Fibroblast of upper back skin (primary cell): Measurements from ENCODE around the gene DCLRE1A.

ENCODE experiments used
- DNase-seq: peaks from one replicate; pipeline ENCODE4 v3.0.0-alpha.2; 2013

The DCLRE1A gene

GRCh38 chr10:113854013-113854760 is at the start of gene DCLRE1A, which contains the start of gene NHLRC2:
Gene DCLRE1A (minus strand): TSS chr10:113854082. CDS start chr10:113853182, 900 bp downstream.
Gene NHLRC2 (plus strand): TSS chr10:113854661. CDS start chr10:113854873, 212 bp downstream.
- peak; percentile 77 for DNase-seq

DNA sequence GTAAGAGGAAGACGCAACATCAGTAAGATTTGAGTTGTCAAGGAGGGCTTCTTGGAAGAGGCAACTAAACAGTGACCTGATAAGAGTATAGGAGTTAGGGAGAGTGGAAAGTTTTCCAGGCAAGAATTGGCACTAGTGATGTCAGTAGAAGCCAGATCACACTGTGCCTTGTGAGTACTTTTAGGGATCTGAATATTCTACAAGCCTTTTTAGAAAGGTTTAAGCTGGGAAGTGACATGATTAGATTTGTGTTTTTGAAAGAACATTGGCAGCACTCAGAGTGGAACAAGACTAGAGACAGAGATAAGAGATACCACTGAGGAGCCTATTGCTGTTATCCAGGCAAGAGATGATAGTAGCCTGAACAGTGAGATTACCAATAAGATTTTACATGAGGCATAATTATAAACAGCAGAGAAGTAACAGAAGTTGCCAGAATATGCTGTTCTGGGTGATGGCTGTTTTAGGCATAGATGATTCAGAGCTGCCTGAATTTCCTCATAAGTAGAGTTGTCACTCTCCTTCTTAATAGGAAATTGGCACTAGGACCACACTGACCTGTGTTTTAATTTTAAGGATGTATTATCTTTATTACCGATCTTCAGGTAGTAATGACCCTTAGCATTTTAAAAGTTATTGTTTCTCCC is 46.2 kb upstream of the DCLRE1A start:
- DNase-seq = no peak

- DNase-seq = no peak
These were observed 44.1 kb upstream of the DCLRE1A start for GRCh38 chr10:113897693-113898618.

DNA sequence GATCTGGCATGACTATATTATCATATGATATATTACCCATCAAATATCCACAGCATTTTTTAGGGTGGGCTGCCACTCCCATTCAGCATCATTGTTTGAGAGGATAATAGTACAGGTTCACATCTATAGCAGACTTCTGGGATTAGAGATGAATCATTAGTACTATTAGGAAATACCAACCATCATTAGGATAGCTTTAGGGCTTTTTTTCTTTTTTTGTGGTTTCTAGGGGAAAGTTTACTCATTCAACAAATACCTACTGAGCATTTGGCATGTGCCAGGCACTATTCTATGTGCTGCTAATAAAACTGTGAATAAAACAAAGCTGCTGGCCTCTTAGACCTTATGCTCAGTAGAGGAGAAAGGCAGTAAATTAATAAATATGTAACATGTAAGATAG is 41.1 kb upstream of the DCLRE1A start:
- DNase-seq = peak; percentile 58

GRCh38 chr10:113894581-113894980 is 40.7 kb upstream of the DCLRE1A start:
- no peak for DNase-seq

DNA sequence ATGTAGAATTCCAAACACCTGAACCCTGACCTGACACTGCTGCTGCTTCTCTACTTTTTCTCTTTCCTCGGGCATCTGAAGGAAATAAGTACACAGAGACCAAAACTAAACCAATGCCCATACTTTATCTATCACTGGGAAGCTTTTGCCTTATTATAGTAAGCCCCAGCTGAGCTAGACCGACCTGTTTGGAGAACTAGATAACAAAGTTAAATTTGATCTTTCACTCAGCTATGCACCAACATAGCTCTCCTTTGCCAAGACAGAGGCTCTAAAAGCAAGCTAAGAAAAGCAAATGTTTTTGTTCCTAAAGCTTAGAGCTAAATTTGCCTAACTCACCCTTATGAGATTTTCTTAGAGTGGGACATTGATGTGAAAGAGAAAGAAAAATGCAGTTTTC is 39.7 kb upstream of the DCLRE1A start:
- DNase-seq = no peak

DNA sequence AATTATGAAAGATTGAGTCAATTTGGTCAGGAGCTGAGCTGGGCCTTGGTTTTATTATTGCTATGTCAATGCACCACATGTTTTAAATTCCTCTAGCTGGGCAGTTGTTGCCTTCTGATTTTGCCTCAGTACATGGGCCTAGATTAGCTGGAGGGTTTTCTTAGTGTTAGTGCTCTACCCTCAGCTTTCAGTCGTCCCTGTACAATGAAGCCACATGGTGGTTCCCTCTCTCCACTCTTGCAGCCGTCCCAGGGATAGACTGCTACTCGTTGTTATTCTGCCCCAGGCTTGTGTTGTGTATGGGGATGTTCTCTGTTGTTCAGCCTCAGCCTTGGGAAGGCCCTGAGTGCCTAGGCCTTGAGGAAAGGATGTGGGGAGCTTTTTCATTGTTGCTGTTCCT is 37.6 kb upstream of the DCLRE1A start:
- no peak for DNase-seq

DNA sequence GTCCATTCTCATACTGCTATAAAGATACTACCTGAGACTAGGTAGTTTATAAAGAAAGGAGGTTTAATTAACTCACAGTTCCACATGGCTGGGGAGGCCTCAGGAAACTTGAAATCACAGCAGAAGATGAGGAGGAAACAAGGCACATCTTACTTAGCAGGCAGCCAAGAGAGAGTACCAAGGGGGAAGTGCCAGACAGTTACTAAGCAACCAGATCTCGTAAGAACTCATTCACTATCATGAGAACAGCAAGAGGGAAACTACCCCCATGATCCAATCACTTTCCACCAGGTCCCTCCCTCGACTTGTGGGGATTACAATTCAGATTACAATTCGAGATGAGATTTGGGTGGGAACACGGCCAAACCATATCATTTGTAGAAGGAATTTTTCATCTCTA is 36.9 kb upstream of the DCLRE1A start:
- no peak for DNase-seq

DNA sequence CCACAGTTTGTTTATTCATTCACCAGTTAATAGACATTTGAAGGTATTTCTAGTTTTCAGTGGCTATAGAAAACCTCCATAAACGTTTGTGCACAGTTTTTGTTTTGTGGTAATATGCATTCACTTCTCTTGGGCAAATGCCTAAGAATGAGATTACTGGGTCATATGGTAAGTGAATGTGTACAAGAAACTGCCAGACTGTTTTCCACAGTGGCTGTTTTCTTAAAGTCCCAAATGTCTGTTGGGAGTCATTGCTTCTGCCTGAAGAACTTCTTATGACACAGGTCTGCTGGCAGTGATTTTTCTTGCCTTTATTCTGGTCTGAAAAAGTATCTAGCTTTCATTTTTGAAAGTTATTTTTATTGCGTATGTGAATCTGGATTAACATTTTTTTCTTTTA is 36.0 kb upstream of the DCLRE1A start:
- no peak for DNase-seq

DNA sequence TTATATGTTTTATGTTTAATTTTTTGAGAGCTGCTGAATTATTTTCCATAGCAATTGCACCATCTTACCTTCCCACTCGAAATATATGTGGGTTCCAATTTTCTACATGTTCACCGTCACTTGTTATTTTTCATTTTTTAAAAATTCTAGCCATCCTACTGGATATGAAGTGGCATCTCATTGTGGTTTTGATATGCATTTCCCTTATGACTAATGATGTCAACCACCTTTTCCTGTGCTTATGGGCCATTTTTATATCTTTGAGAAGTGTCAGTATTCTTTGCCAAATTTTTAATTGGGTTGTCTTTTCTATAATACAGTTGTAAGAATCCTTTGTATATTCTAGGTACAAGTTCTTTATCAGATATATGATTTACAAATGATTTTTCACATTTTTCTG is 28.4 kb upstream of the DCLRE1A start:
- no peak for DNase-seq

GRCh38 chr10:113880236-113880635 is 26.4 kb upstream of the DCLRE1A start:
- DNase-seq = peak; percentile 58

DNA sequence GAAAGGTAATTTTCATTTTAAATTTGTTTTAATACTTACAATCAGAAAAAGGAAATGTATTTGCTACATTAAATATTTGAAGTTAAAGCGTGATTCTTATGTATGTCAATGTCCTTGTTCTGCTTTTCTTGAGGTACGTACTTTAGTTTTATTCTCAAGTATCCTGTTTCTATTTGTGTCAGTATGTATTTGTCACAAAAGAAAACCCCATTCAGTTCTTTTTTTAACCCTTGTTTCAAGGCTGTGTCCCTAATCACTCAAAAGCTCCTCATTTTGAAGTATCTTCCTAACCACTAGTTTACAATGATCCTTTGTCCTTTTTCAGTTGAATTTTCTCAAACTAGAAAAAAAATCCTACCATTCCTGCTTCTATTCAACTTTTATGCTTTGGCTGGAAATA is 25.8 kb upstream of the DCLRE1A start:
- no peak for DNase-seq

GRCh38 chr10:113876461-113876860 is 22.6 kb upstream of the DCLRE1A start:
- DNase-seq = no peak

GRCh38 chr10:113875212-113875611 is 21.3 kb upstream of the DCLRE1A start:
- DNase-seq = no peak

- DNase-seq = no peak
These were observed 18.5 kb upstream of the DCLRE1A start for GRCh38 chr10:113872139-113873030.

DNA sequence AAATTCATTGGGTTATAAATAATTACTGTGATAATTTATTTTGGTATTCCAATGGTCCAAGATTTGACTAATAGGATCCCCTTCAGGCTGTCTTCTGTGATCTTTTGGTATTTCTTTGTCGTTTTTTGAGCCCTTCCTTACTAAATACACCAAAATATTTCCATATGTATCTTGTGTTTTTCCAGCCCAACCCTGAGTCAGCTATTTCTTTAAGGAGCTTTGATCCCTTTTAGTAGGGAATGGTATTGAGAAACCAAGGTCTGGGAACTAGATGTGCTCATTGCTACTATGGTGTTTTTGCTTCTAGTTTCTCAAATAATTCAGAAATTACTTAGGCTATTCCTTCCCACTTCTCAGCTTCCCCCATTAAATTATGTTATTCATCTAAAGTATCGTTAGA is 15.9 kb upstream of the DCLRE1A start:
- no peak for DNase-seq

- DNase-seq = no peak
These were observed 14.0 kb upstream of the DCLRE1A start for GRCh38 chr10:113867904-113868303.

DNA sequence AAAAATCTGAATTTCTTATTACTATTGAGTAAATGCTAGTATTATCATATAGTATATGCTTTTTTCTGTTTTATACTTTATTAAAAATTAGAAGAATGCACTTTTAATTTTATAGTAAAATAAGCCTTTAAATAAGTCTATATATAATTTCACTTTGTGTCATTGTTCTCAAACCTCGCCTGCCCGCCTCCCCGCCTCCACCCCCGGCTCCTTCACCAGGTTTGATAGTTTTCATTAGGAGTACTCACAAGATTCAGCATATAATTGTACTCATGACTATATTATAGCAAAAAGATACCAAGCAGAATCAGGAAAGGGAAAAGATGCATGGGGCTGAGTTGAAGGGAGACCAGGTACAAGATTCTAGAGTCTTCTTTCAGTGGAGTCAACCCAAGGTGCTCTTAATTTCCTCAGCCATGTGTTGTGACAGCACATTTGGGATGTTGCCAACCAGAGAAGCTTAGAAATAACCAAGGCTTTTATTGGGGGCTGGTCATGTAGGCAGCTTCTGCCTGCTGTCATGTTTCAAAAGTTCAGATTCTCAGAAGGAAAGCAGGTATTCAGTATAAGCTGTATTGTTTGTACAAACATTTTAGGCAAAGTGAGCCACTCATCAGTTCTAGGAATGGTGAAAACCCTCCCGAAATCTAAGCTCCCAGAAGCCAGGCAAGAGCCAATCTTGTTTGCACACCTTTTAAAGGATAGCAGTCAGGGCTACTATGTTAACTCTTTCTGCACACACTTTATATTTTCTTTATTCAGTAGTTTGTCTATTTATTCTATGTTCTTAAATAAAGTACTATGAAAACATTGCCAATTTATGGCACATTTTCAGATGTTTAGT is 12.9 kb upstream of the DCLRE1A start:
- DNase-seq = no peak

DNA sequence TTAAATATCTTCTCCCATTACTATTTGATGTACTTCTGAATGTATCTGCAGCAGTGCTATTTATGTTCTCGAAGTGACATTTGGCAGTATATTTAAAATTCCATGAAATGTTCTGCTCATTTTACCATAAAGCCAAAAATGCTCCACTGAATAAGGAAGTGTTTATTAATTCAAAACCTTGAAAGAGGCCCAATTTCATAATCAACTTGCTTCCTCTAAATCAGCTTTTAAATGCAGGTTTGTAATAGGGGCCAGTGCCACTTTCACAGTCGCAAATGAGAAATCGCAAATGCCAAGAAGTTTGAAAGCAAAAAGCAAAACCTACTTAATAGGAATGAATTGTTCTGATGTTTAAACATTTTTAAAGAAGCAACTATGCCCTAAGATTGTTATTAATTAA is 12.0 kb upstream of the DCLRE1A start:
- DNase-seq = no peak

DNA sequence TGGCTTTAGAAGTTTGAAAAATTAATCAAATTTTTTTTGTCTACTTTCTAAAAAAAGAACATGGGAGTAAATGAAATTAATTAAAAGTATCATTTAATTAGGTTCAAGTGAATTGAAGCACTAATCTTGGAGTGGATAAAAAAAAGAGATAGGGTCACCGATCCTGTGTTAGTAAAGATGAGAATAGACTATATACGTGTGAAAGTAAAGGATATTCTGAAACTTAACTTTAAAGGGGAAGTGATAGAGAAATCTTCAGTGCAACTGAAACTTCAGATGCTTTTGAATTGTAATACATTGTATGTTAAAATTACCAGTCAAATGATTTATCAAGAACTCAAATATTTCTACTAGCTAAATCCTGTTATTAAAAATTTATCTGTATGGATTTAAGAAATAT is 5.4 kb upstream of the DCLRE1A start:
- DNase-seq = no peak

DNA sequence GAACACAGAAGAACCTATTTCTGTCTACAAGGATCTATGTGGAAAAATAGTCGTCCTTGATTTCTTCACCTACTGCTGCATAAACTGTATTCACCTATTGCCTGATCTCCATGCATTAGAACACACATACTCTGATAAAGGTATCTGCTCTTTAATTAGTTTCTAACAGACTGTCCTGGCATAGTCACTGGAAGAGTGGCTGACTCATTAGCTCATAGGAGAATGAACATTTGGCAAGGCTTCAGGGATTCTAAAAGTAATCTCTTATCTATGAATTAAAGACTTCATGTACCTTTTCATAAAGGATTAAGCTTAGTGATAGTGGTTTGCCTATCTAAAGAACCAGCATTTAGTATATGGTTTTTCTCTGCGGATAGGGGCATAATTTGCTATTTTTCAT is 4.7 kb upstream of the DCLRE1A start:
- peak; percentile 7 for DNase-seq
